ENCODE data around the gene CDH4.

CDH4 gene

GRCh38 chr20:61694682-61695081, 442.6 kb downstream of the CDH4 start:
- no peak for DNase-seq (ENCODE audit: low spot score)

- no peak for DNase-seq (ENCODE audit: low spot score)
Measured at GRCh38 chr20:61695741-61696140, 443.7 kb downstream of the CDH4 start.

- no peak for DNase-seq (ENCODE audit: low spot score)
Measured at GRCh38 chr20:61696181-61696735, 444.2 kb downstream of the CDH4 start.

GRCh38 chr20:61697666-61698597, 445.9 kb downstream of the CDH4 start:
- DNase-seq (ENCODE audit: low spot score) = no peak

GRCh38 chr20:61698598-61699494, 446.8 kb downstream of the CDH4 start:
- DNase-seq (ENCODE audit: low spot score) = no peak

GRCh38 chr20:61699495-61700374, 447.7 kb downstream of the CDH4 start:
- DNase-seq (ENCODE audit: low spot score) = no peak

- no peak for DNase-seq (ENCODE audit: low spot score)
Measured at GRCh38 chr20:61700595-61701140, 448.6 kb downstream of the CDH4 start.

GRCh38 chr20:61701401-61701800, 449.3 kb downstream of the CDH4 start:
- no peak for DNase-seq (ENCODE audit: low spot score)

- no peak for DNase-seq (ENCODE audit: low spot score)
Measured at GRCh38 chr20:61701802-61702201, 449.7 kb downstream of the CDH4 start.

- DNase-seq (ENCODE audit: low spot score) = no peak
Measured at GRCh38 chr20:61702246-61702645, 450.2 kb downstream of the CDH4 start.

- DNase-seq (ENCODE audit: low spot score) = no peak
Measured at GRCh38 chr20:61704661-61705060, 452.6 kb downstream of the CDH4 start.

- DNase-seq (ENCODE audit: low spot score) = no peak
Measured at GRCh38 chr20:61705386-61706258, 453.6 kb downstream of the CDH4 start.

- no peak for DNase-seq (ENCODE audit: low spot score)
Measured at GRCh38 chr20:61706259-61706961, 454.3 kb downstream of the CDH4 start.

- DNase-seq (ENCODE audit: low spot score) = no peak
Measured at GRCh38 chr20:61708891-61709290, 456.8 kb downstream of the CDH4 start.

- DNase-seq (ENCODE audit: low spot score) = no peak
Measured at GRCh38 chr20:61710108-61710507, 458.0 kb downstream of the CDH4 start.

- no peak for DNase-seq (ENCODE audit: low spot score)
Measured at GRCh38 chr20:61712688-61713087, 460.6 kb downstream of the CDH4 start.

- DNase-seq (ENCODE audit: low spot score) = no peak
Measured at GRCh38 chr20:61718361-61719005, 466.4 kb downstream of the CDH4 start.

GRCh38 chr20:61719691-61720347, 467.8 kb downstream of the CDH4 start:
- DNase-seq (ENCODE audit: low spot score) = peak; percentile 32

GRCh38 chr20:61720348-61720696, 468.3 kb downstream of the CDH4 start:
- DNase-seq (ENCODE audit: low spot score) = no peak

Data from CD4-positive, alpha-beta T cell treated with Interleukin-15 for 4 hours (primary cell).